ENCODE data around the gene IGSF6. TPM values are rescaled to one million over a fixed set of nuclear protein-coding genes. Genes with fewer than 3 reads are reported as not detected.
"Not testable (repeated sequence)": the region's sequence is repeated elsewhere in the genome, so short reads cannot be mapped to it uniquely, and the experiment has no call there.

IGSF6 gene
- total RNA-seq, 1 donor from 2014 or later, result 0.04 TPM

- no peak overlapping the region for H3K4me3 ChIP-seq (ENCODE audit: low read depth, low read length)
- H3K36me3 ChIP-seq (ENCODE audit: control insufficient read depth, insufficient read depth, low read length), result no peaks in the 10 kb centered on the region
- no peaks in the 10 kb centered on the region for H3K27me3 ChIP-seq (ENCODE audit: control insufficient read depth, insufficient read depth, low read length)
- TF ChIP-seq CTCF (IDR thresholded peaks at IDR 0.05; ENCODE audit: insufficient read depth, low read length, poor library complexity, severe bottlenecking), result no peak
- no peak for DNase-seq (ENCODE audit: low read depth)
Measured at GRCh38 chr16:21611556-21612384, 40.6 kb downstream of the IGSF6 start.

- H3K36me3 ChIP-seq (ENCODE audit: control insufficient read depth, insufficient read depth, low read length), result no peaks in the 10 kb centered on the region
- TF ChIP-seq CTCF (IDR thresholded peaks at IDR 0.05; ENCODE audit: insufficient read depth, low read length, poor library complexity, severe bottlenecking), result no peak
- H3K27me3 ChIP-seq (ENCODE audit: control insufficient read depth, insufficient read depth, low read length), result no peaks in the 10 kb centered on the region
- no peak overlapping the region for H3K4me3 ChIP-seq (ENCODE audit: low read depth, low read length)
- DNase-seq (ENCODE audit: low read depth), result no peak
Measured at GRCh38 chr16:21611198-21611555, 41.2 kb downstream of the IGSF6 start.

GRCh38 chr16:21610766-21611165 is 41.6 kb downstream of the IGSF6 start:
- Histone ChIP-seq H3K4me3 (ENCODE audit: low read depth, low read length) (no peak overlapping the region), H3K36me3 (ENCODE audit: control insufficient read depth, insufficient read depth, low read length) (no peaks in the 10 kb centered on the region), H3K27me3 (ENCODE audit: control insufficient read depth, insufficient read depth, low read length) (no peaks in the 10 kb centered on the region)
- DNase-seq (ENCODE audit: low read depth), result no peak
- no peak for TF ChIP-seq CTCF (IDR thresholded peaks at IDR 0.05; ENCODE audit: insufficient read depth, low read length, poor library complexity, severe bottlenecking)

- Histone ChIP-seq H3K36me3 (ENCODE audit: control insufficient read depth, insufficient read depth, low read length) (no peaks in the 10 kb centered on the region), H3K27me3 (ENCODE audit: control insufficient read depth, insufficient read depth, low read length) (no peaks in the 10 kb centered on the region), H3K4me3 (ENCODE audit: low read depth, low read length) (no peak overlapping the region)
- TF ChIP-seq CTCF (IDR thresholded peaks at IDR 0.05; ENCODE audit: insufficient read depth, low read length, poor library complexity, severe bottlenecking), result no peak
- DNase-seq (ENCODE audit: low read depth), result no peak
Measured at GRCh38 chr16:21610006-21610544, 42.3 kb downstream of the IGSF6 start.

- no peaks in the 10 kb centered on the region for H3K27me3 ChIP-seq (ENCODE audit: control insufficient read depth, insufficient read depth, low read length)
- no peak for TF ChIP-seq CTCF (IDR thresholded peaks at IDR 0.05; ENCODE audit: insufficient read depth, low read length, poor library complexity, severe bottlenecking)
- H3K4me3 ChIP-seq (ENCODE audit: low read depth, low read length), result no peak overlapping the region
- DNase-seq (ENCODE audit: low read depth), result no peak
- H3K36me3 ChIP-seq (ENCODE audit: control insufficient read depth, insufficient read depth, low read length), result no peaks in the 10 kb centered on the region
Measured at GRCh38 chr16:21608639-21609328, 43.6 kb downstream of the IGSF6 start.

GRCh38 chr16:21605848-21606247 is 46.6 kb downstream of the IGSF6 start:
- DNase-seq (ENCODE audit: low read depth); H3K4me3 ChIP-seq (ENCODE audit: low read depth, low read length); H3K36me3 ChIP-seq (ENCODE audit: control insufficient read depth, insufficient read depth, low read length); H3K27me3 ChIP-seq (ENCODE audit: control insufficient read depth, insufficient read depth, low read length): not testable (repeated sequence)

Data from kidney epithelial cell (primary cell).